ENCODE measurements around the gene KLF15. TPM values are rescaled to one million over a fixed set of nuclear protein-coding genes. Genes with fewer than 3 reads are reported as not detected.
A peak's percentile ranks its signal among the peaks of the same experiment; 100 is the strongest.

The KLF15 gene
- total and polyA plus RNA-seq, 9 of the 15 experiments (the other 6 are each of a cell fraction or from before 2014, with no cell fraction given), result 0.08 to 4.8 (median 1.2) TPM

GRCh38 chr3:126355777-126356372, 1.3 kb downstream of the KLF15 start (continued):
- TF ChIP-seq SFPQ (IDR thresholded peaks at IDR 0.05; ENCODE audit: low read depth, low read length) (no peak), BMI1 (IDR thresholded peaks at IDR 0.05; ENCODE audit: low read length) (no peak), FOXA3 (CRISPR knock-in tag; conservative IDR thresholded peaks at IDR 0.05 in 1 of 2, IDR thresholded peaks at IDR 0.05 in 1 of 2) (no peak), CEBPZ (IDR thresholded peaks at IDR 0.05; ENCODE audit: borderline replicate concordance, low read depth, low read length) (no peak), SREBF1 (IDR thresholded peaks at IDR 0.05; ENCODE audit: borderline replicate concordance, low read depth, low read length) (no peak), TBP (optimal IDR thresholded peaks at IDR 0.05; ENCODE audit: low read depth, low read length) (no peak), ZNF140 (CRISPR knock-in tag; IDR thresholded peaks at IDR 0.05) (no peak), TOE1 (IDR thresholded peaks at IDR 0.05; ENCODE audit: borderline replicate concordance) (peak; percentile 81; the same call in 1 of the 2 replicates), TOE1 (CRISPR knock-in tag; IDR thresholded peaks at IDR 0.05; ENCODE audit: borderline replicate concordance, low read depth) (no peak), ZBTB11 (CRISPR knock-in tag; IDR thresholded peaks at IDR 0.05) (no peak)
